ENCODE data around the gene ABHD17A. TPM values are rescaled to one million over a fixed set of nuclear protein-coding genes. Genes with fewer than 3 reads are reported as not detected.

Gene ABHD17A
- total and polyA plus RNA-seq, 9 of the 15 experiments (the other 6 are each of a cell fraction or from before 2014, with no cell fraction given) = 0.04 to 135 (median 21.8) TPM; not detected in 1

DNA sequence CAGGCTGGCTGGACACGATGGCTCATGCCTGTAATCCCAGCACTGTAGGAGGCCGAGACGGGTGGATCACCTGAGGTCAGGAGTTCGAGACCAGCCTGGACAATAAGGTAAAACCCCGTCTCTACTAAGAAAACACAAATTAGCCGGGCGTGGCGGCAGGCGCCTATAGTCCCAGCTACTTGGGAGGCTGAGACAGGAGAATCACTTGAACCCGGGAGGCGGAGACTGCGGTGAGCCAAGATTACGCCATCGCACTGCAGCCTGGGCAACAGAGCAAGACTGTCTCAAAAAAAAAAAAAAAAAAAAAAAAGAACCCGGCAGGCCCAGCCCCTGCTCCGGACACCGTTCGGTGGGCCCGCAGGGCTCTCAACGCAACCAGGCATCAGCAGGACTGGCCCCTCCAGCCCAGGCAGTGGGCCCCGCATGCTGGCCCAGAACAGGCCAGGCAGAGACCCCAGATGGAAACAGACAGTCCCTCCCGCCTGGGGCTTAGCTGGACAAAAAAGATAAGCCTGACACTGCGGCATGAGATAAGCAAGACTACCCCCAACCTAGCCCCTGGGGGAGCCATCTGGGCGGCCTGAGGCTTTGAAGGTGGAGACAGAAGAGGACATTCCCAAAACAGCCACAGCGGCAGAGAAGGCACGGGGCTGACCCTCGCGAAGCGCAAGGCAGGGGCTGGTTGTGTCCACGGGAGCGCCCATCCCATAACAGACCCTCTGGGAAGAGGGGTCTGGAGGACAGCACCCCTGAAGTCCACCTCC is 48.7 kb downstream of the ABHD17A start (continued):
- TF ChIP-seq, protein P1, sequence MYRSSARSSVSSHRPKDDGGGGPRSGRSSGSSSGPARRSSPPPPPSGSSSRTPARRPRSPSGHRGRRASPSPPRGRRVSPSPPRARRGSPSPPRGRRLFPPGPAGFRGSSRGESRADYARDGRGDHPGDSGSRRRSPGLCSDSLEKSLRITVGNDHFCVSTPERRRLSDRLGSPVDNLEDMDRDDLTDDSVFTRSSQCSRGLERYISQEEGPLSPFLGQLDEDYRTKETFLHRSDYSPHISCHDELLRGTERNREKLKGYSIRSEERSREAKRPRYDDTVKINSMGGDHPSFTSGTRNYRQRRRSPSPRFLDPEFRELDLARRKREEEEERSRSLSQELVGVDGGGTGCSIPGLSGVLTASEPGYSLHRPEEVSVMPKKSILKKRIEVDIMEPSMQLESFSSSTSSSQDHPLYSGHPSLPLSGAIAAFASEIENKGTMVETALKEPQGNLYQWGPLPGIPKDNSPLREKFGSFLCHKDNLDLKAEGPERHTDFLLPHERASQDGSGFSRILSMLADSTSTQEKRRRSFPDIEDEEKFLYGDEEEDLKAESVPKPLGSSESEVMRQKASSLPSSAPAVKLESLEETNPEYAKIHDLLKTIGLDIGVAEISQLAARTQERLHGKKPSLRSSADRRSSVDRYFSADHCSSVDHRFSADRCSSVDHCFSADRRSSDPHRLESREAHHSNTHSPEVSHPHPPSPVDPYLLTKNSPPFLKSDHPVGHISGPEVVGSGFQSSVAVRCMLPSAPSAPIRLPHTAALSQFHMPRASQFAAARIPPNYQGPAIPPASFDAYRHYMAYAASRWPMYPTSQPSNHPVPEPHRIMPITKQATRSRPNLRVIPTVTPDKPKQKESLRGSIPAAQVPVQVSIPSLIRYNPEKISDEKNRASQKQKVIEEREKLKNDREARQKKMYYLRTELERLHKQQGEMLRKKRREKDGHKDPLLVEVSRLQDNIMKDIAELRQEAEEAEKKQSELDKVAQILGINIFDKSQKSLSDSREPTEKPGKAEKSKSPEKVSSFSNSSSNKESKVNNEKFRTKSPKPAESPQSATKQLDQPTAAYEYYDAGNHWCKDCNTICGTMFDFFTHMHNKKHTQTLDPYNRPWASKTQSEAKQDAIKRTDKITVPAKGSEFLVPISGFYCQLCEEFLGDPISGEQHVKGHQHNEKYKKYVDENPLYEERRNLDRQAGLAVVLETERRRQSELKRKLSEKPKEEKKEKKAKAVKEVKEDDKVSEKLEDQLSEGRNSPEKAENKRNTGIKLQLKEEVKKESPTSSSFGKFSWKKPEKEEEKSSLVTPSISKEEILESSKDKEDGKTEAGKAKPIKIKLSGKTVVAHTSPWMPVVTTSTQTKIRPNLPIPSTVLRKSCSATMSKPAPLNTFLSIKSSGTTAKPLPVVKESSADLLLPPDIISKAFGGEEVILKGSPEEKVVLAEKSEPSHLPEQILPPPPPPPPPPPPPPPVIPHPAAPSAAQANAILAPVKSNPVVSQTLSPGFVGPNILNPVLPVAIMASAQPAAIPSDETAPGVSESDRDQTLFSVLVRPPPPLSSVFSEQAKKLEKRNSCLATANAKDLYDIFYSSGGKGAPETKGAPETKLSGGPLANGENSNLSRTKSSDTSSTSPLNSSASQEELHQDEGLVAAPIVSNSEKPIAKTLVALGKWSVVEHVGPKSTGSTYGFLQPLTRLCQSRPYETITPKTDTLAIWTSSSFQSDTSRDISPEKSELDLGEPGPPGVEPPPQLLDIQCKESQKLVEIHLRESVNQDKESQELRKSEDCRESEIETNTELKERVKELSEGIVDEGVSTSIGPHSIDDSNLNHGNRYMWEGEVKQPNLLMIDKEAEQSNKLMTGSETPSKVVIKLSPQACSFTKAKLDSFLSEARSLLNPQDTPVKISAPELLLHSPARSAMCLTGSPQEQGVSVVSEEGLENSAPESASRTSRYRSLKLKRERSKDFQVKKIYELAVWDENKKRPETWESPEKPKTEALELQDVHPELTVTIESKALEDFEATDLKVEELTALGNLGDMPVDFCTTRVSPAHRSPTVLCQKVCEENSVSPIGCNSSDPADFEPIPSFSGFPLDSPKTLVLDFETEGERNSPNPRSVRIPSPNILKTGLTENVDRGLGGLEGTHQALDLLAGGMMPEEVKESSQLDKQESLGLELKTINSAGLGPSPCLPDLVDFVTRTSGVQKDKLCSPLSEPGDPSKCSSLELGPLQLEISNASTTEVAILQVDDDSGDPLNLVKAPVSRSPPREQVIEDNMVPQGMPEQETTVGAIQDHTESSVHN (IDR thresholded peaks at IDR 0.05; ENCODE audit: borderline replicate concordance in 1 of 2, low read depth in 1 of 2) = no peak
- TF ChIP-seq, protein P2, sequence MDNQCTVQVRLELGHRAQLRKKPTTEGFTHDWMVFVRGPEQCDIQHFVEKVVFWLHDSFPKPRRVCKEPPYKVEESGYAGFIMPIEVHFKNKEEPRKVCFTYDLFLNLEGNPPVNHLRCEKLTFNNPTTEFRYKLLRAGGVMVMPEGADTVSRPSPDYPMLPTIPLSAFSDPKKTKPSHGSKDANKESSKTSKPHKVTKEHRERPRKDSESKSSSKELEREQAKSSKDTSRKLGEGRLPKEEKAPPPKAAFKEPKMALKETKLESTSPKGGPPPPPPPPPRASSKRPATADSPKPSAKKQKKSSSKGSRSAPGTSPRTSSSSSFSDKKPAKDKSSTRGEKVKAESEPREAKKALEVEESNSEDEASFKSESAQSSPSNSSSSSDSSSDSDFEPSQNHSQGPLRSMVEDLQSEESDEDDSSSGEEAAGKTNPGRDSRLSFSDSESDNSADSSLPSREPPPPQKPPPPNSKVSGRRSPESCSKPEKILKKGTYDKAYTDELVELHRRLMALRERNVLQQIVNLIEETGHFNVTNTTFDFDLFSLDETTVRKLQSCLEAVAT (IDR thresholded peaks at IDR 0.05) = no peak
- TF ChIP-seq MYBL2 (IDR thresholded peaks at IDR 0.05; ENCODE audit: low read depth) (no peak), MYBL2 (CRISPR knock-in tag; IDR thresholded peaks at IDR 0.05; ENCODE audit: borderline replicate concordance) (no peak), IFI16 (CRISPR knock-in tag; IDR thresholded peaks at IDR 0.05) (no peak), XRCC3 (IDR thresholded peaks at IDR 0.05) (no peak), HDGF (IDR thresholded peaks at IDR 0.05) (no peak), RAD21 (CRISPR knock-in tag; conservative IDR thresholded peaks at IDR 0.05 in 1 of 2, IDR thresholded peaks at IDR 0.05 in 1 of 2) (no peak)
- TF ChIP-seq, protein P3, sequence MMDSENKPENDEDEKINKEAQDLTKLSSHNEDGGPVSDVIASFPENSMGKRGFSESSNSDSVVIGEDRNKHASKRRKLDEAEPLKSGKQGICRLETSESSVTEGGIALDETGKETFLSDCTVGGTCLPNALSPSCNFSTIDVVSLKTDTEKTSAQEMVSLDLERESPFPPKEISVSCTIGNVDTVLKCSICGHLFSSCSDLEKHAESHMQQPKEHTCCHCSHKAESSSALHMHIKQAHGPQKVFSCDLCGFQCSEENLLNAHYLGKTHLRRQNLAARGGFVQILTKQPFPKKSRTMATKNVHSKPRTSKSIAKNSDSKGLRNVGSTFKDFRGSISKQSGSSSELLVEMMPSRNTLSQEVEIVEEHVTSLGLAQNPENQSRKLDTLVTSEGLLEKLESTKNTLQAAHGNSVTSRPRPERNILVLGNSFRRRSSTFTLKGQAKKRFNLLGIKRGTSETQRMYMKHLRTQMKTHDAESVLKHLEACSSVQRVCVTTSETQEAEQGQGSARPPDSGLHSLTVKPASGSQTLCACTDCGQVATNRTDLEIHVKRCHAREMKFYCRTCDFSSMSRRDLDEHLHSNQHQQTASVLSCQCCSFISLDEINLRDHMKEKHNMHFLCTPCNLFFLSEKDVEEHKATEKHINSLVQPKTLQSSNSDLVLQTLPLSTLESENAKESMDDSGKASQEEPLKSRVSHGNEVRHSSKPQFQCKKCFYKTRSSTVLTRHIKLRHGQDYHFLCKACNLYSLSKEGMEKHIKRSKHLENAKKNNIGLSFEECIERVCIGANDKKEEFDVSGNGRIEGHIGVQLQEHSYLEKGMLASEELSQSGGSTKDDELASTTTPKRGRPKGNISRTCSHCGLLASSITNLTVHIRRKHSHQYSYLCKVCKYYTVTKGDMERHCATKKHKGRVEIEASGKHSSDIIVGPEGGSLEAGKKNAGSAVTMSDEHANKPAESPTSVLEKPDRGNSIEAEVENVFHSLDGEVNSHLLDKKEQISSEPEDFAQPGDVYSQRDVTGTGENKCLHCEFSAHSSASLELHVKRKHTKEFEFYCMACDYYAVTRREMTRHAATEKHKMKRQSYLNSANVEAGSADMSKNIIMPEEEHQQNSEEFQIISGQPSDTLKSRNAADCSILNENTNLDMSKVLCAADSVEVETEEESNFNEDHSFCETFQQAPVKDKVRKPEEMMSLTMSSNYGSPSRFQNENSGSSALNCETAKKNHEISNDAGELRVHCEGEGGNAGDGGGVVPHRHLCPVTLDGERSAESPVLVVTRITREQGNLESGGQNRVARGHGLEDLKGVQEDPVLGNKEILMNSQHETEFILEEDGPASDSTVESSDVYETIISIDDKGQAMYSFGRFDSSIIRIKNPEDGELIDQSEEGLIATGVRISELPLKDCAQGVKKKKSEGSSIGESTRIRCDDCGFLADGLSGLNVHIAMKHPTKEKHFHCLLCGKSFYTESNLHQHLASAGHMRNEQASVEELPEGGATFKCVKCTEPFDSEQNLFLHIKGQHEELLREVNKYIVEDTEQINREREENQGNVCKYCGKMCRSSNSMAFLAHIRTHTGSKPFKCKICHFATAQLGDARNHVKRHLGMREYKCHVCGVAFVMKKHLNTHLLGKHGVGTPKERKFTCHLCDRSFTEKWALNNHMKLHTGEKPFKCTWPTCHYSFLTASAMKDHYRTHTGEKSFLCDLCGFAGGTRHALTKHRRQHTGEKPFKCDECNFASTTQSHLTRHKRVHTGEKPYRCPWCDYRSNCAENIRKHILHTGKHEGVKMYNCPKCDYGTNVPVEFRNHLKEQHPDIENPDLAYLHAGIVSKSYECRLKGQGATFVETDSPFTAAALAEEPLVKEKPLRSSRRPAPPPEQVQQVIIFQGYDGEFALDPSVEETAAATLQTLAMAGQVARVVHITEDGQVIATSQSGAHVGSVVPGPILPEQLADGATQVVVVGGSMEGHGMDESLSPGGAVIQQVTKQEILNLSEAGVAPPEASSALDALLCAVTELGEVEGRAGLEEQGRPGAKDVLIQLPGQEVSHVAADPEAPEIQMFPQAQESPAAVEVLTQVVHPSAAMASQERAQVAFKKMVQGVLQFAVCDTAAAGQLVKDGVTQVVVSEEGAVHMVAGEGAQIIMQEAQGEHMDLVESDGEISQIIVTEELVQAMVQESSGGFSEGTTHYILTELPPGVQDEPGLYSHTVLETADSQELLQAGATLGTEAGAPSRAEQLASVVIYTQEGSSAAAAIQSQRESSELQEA (IDR thresholded peaks at IDR 0.05; ENCODE audit: low read depth) = no peak

Data from K562 (cell line).